Uterus (tissue), 4 donors: ENCODE results near the gene THOC1. TPM values are rescaled to one million over a fixed set of nuclear protein-coding genes. Genes with fewer than 3 reads are reported as not detected.

ENCODE experiments used
- DNase-seq, 2 donors: peaks; one replicate each; pipeline ENCODE4 v3.0.0-alpha.2; 2019 to 2020
- H3K27ac ChIP-seq, 2 donors: fragments of 200-600 bp; sonication (generic); 1 replicate in 1 of 2; 2 replicates in 1 of 2; pipeline ENCODE4 v1.5.1; 2016 to 2018
- H3K27me3 ChIP-seq, 2 donors: fragments of 200-600 bp; sonication (generic); one replicate each; pipeline ENCODE4 v1.5.1; 2018 to 2019; ENCODE audit warnings: control low read depth in 1 of 2
- H3K36me3 ChIP-seq, 2 donors: fragments of 200-600 bp; sonication (generic); one replicate each; pipeline ENCODE4 v1.5.1; 2019; ENCODE audit warnings: control low read depth in 1 of 2
- H3K4me1 ChIP-seq, 2 donors: fragments of 200-600 bp; sonication (generic); one replicate each; pipeline ENCODE4 v1.5.1; 2018 to 2019; ENCODE audit warnings: control low read depth in 1 of 2
- H3K4me3 ChIP-seq, 2 donors: fragments of 200-600 bp; sonication (generic); 1 replicate in 1 of 2; 2 replicates in 1 of 2; pipeline ENCODE4 v1.5.1; 2018 to 2019; ENCODE audit warnings: mild to moderate bottlenecking in 1 of 2
- H3K9me3 ChIP-seq, 2 donors: fragments of 200-600 bp; sonication (generic); one replicate each; pipeline ENCODE4 v1.5.1; 2019; ENCODE audit warnings: control low read depth in 1 of 2
- CTCF ChIP-seq, 4 experiments: fragments of 200-600 bp in 2 of 4; fragments of 450-650 bp in 2 of 4; sonication (generic) in 2 of 4; IDR thresholded peaks; one replicate each; pipeline ENCODE4 v1.5.1; 2016 to 2019; ENCODE audit warnings: antibody characterized with exemption in 4 of 4, mild to moderate bottlenecking in 2 of 4, moderate library complexity in 1 of 4
- POLR2A ChIP-seq, 2 donors: fragments of 450-650 bp; IDR thresholded peaks; one replicate each; pipeline ENCODE4 v1.6.1; 2016; ENCODE audit warnings: antibody characterized with exemption in 2 of 2, mild to moderate bottlenecking in 1 of 2, moderate library complexity in 1 of 2
- intact Hi-C: fragments of 100-400 bp; cut with DNase I; formaldehyde crosslinking; loops from one replicate; pipeline ENCODE4 v1.15.1; 2023; ENCODE audit warnings: low total_unique reads
- total RNA-seq, 4 donors: library from RNA; depleted of rRNA in 3 of 4; stranded (reverse); fragments of >200 nt in 3 of 4; gene quantifications; one replicate each; pipeline versions ENCODE4 v1.1.0 to v1.2.4, GENCODE V29; 2014 to 2023
- donor health status: DM: yes; HTN: yes; CAD: no.

Gene THOC1
- total RNA-seq, 4 donors from 2014 or later: 58.2 to 245 (median 98.6) TPM

GRCh38 chr18:285817-286216 lies 18.0 kb upstream of the THOC1 start:
- intact Hi-C loops: loop anchor here (5.0 kb wide), 1 partner anchor 331 kb away; no protein-coding TSS in a partner anchor
- Histone ChIP-seq H3K27me3 (no peaks in the 10 kb centered on the region), H3K4me1 (no peaks in the 10 kb centered on the region), H3K9me3 (no peaks in the 10 kb centered on the region), H3K4me3 (no peak overlapping the region), H3K27ac (no peak overlapping the region), H3K36me3 (no peaks in the 10 kb centered on the region)
- TF ChIP-seq CTCF (IDR thresholded peaks at IDR 0.05): no peak
- TF ChIP-seq POLR2A (IDR thresholded peaks at IDR 0.05): no peak
- no peak for DNase-seq

GRCh38 chr18:275486-275885 lies 7.6 kb upstream of the THOC1 start:
- no peaks in the 10 kb centered on the region for H3K27me3 ChIP-seq
- intact Hi-C loops: no loop called here

GRCh38 chr18:274313-274712 lies 6.5 kb upstream of the THOC1 start:
- Histone ChIP-seq H3K9me3 (no peaks in the 10 kb centered on the region), H3K4me1 (no peaks in the 10 kb centered on the region), H3K27me3 (no peaks in the 10 kb centered on the region), H3K36me3 (no peaks in the 10 kb centered on the region), H3K4me3 (no peak overlapping the region), H3K27ac (no peak overlapping the region)
- no peak for TF ChIP-seq POLR2A (IDR thresholded peaks at IDR 0.05)
- TF ChIP-seq CTCF (IDR thresholded peaks at IDR 0.05): no peak
- no peak for DNase-seq
- intact Hi-C loops: no loop called here

More at GRCh38 chr18:275486-275885, 7.6 kb upstream of the THOC1 start:
- no peak for DNase-seq
- Histone ChIP-seq H3K4me3 (no peak overlapping the region), H3K4me1 (no peaks in the 10 kb centered on the region), H3K36me3 (no peaks in the 10 kb centered on the region), H3K27ac (no peak overlapping the region), H3K9me3 (no peaks in the 10 kb centered on the region)
- TF ChIP-seq CTCF (IDR thresholded peaks at IDR 0.05): no peak
- no peak for TF ChIP-seq POLR2A (IDR thresholded peaks at IDR 0.05)

GRCh38 chr18:273525-273924 lies 5.7 kb upstream of the THOC1 start:
- Histone ChIP-seq H3K27me3 (no peaks in the 10 kb centered on the region), H3K9me3 (no peaks in the 10 kb centered on the region), H3K27ac (no peak overlapping the region), H3K4me3 (no peak overlapping the region), H3K36me3 (no peaks in the 10 kb centered on the region), H3K4me1 (no peaks in the 10 kb centered on the region)
- TF ChIP-seq CTCF (IDR thresholded peaks at IDR 0.05): no peak
- TF ChIP-seq POLR2A (IDR thresholded peaks at IDR 0.05): no peak
- DNase-seq: no peak
- intact Hi-C loops: no loop called here

GRCh38 chr18:272650-273049 lies 4.8 kb upstream of the THOC1 start:
- H3K4me3 ChIP-seq: no peak overlapping the region
- no peak for DNase-seq
- TF ChIP-seq POLR2A (IDR thresholded peaks at IDR 0.05) (no peak), CTCF (IDR thresholded peaks at IDR 0.05) (no peak)
- no peaks in the 10 kb centered on the region for H3K9me3 ChIP-seq
- H3K27ac ChIP-seq: no peak overlapping the region
- H3K4me1 ChIP-seq: no peaks in the 10 kb centered on the region
- intact Hi-C loops: no loop called here
- no peaks in the 10 kb centered on the region for H3K27me3 ChIP-seq
- no peaks in the 10 kb centered on the region for H3K36me3 ChIP-seq
